ENCODE results near the gene SMAD3.

The SMAD3 gene

DNA sequence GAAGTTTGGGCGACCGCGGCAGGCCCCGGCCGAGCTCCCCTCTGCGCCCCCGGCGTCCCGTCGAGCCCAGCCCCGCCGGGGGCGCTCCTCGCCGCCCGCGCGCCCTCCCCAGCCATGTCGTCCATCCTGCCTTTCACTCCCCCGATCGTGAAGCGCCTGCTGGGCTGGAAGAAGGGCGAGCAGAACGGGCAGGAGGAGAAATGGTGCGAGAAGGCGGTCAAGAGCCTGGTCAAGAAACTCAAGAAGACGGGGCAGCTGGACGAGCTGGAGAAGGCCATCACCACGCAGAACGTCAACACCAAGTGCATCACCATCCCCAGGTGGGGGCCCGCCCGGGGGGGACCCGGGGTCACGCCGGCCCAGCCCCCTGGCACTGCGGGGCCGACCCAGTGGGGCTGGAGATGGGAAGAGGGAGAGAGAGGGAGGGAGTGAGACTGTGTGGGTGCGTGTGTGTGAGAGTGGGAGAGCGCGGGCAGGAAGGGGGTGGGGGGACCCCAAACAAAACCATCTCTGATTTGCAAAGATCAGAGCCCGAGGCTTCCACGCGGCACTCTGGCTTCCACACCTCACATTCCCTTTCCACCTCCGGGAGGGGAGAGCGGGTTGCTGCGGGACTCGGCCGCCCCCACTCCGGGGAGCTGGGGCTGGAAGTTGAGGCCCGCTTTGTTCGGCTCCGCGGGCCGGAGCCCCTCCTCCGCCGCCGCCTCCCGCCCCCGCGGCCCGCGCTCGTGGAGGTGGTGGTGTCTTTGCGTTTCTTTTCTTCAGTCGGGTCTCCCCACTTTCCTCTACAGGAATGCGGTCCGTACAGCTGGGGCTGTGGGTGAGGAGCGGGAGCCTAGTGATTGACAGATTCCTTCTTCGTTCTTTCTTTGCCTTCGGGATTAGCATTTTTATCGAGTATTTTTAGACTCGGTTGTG is 898 bp downstream of the SMAD3 start (continued):
- TF ChIP-seq, protein P1, sequence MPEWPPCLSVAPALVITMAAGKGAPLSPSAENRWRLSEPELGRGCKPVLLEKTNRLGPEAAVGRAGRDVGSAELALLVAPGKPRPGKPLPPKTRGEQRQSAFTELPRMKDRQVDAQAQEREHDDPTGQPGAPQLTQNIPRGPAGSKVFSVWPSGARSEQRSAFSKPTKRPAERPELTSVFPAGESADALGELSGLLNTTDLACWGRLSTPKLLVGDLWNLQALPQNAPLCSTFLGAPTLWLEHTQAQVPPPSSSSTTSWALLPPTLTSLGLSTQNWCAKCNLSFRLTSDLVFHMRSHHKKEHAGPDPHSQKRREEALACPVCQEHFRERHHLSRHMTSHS (tag by site-specific recombination; IDR thresholded peaks at IDR 0.05): no peak
- TF ChIP-seq SCRT2 (tag by site-specific recombination; IDR thresholded peaks at IDR 0.05) (no peak), KLF7 (tag by site-specific recombination; IDR thresholded peaks at IDR 0.05; ENCODE audit: borderline replicate concordance) (no peak), ZNF654 (tag by site-specific recombination; IDR thresholded peaks at IDR 0.05; ENCODE audit: low read depth) (no peak), ZNF157 (tag by site-specific recombination; IDR thresholded peaks at IDR 0.05) (no peak; the same call in 1 of the 2 replicates), ZNF707 (tag by site-specific recombination; IDR thresholded peaks at IDR 0.05) (no peak), ZNF350 (tag by site-specific recombination; IDR thresholded peaks at IDR 0.05) (no peak), ZNF501 (tag by site-specific recombination; IDR thresholded peaks at IDR 0.05) (peak; percentile 64; the same call in 1 of the 2 replicates), ZNF274 (IDR thresholded peaks at IDR 0.05; ENCODE audit: low read length) (no peak), ZNF274 (tag by site-specific recombination; IDR thresholded peaks at IDR 0.05; ENCODE audit: borderline replicate concordance) (no peak), ZNF610 (tag by site-specific recombination; IDR thresholded peaks at IDR 0.05; ENCODE audit: borderline replicate concordance) (no peak), ZNF175 (tag by site-specific recombination; IDR thresholded peaks at IDR 0.05) (no peak), ZNF24 (tag by site-specific recombination; IDR thresholded peaks at IDR 0.05) (no peak), BCL11B (tag by site-specific recombination; IDR thresholded peaks at IDR 0.05; ENCODE audit: low read depth) (peak; percentile 86; the same call in 1 of the 2 replicates), OVOL3 (tag by site-specific recombination; IDR thresholded peaks at IDR 0.05) (no peak), ZNF121 (tag by site-specific recombination; IDR thresholded peaks at IDR 0.05) (no peak), ZNF335 (tag by site-specific recombination; conservative IDR thresholded peaks at IDR 0.05) (peak; percentile 65), ZNF777 (tag by site-specific recombination; IDR thresholded peaks at IDR 0.05; ENCODE audit: borderline replicate concordance) (no peak), ZEB2 (tag by site-specific recombination; IDR thresholded peaks at IDR 0.05) (peak; percentile 74), ZFP37 (tag by site-specific recombination; IDR thresholded peaks at IDR 0.05) (peak; percentile 60; the same call in 1 of the 2 replicates), ZNF266 (tag by site-specific recombination; IDR thresholded peaks at IDR 0.05; ENCODE audit: low read depth) (no peak)
- TF ChIP-seq, protein P2, sequence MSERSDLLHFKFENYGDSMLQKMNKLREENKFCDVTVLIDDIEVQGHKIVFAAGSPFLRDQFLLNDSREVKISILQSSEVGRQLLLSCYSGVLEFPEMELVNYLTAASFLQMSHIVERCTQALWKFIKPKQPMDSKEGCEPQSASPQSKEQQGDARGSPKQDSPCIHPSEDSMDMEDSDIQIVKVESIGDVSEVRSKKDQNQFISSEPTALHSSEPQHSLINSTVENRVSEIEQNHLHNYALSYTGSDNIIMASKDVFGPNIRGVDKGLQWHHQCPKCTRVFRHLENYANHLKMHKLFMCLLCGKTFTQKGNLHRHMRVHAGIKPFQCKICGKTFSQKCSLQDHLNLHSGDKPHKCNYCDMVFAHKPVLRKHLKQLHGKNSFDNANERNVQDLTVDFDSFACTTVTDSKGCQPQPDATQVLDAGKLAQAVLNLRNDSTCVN (tag by site-specific recombination; optimal IDR thresholded peaks at IDR 0.05): peak; percentile 81
- TF ChIP-seq, protein P3, sequence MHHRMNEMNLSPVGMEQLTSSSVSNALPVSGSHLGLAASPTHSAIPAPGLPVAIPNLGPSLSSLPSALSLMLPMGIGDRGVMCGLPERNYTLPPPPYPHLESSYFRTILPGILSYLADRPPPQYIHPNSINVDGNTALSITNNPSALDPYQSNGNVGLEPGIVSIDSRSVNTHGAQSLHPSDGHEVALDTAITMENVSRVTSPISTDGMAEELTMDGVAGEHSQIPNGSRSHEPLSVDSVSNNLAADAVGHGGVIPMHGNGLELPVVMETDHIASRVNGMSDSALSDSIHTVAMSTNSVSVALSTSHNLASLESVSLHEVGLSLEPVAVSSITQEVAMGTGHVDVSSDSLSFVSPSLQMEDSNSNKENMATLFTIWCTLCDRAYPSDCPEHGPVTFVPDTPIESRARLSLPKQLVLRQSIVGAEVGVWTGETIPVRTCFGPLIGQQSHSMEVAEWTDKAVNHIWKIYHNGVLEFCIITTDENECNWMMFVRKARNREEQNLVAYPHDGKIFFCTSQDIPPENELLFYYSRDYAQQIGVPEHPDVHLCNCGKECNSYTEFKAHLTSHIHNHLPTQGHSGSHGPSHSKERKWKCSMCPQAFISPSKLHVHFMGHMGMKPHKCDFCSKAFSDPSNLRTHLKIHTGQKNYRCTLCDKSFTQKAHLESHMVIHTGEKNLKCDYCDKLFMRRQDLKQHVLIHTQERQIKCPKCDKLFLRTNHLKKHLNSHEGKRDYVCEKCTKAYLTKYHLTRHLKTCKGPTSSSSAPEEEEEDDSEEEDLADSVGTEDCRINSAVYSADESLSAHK (tag by site-specific recombination; IDR thresholded peaks at IDR 0.05): no peak
- TF ChIP-seq, protein P4, sequence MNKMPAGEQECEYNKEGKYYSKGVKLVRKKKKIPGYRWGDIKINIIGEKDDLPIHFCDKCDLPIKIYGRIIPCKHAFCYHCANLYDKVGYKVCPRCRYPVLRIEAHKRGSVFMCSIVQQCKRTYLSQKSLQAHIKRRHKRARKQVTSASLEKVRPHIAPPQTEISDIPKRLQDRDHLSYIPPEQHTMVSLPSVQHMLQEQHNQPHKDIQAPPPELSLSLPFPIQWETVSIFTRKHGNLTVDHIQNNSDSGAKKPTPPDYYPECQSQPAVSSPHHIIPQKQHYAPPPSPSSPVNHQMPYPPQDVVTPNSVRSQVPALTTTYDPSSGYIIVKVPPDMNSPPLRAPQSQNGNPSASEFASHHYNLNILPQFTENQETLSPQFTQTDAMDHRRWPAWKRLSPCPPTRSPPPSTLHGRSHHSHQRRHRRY (tag by site-specific recombination; IDR thresholded peaks at IDR 0.05): 0 out of 2 replicates have a peak, but pooled peaks have one; percentile 13
- TF ChIP-seq, protein P5, sequence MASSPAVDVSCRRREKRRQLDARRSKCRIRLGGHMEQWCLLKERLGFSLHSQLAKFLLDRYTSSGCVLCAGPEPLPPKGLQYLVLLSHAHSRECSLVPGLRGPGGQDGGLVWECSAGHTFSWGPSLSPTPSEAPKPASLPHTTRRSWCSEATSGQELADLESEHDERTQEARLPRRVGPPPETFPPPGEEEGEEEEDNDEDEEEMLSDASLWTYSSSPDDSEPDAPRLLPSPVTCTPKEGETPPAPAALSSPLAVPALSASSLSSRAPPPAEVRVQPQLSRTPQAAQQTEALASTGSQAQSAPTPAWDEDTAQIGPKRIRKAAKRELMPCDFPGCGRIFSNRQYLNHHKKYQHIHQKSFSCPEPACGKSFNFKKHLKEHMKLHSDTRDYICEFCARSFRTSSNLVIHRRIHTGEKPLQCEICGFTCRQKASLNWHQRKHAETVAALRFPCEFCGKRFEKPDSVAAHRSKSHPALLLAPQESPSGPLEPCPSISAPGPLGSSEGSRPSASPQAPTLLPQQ (tag by site-specific recombination; IDR thresholded peaks at IDR 0.05): peak; percentile 42; the same call in 1 of the 2 replicates
- TF ChIP-seq, protein P6, sequence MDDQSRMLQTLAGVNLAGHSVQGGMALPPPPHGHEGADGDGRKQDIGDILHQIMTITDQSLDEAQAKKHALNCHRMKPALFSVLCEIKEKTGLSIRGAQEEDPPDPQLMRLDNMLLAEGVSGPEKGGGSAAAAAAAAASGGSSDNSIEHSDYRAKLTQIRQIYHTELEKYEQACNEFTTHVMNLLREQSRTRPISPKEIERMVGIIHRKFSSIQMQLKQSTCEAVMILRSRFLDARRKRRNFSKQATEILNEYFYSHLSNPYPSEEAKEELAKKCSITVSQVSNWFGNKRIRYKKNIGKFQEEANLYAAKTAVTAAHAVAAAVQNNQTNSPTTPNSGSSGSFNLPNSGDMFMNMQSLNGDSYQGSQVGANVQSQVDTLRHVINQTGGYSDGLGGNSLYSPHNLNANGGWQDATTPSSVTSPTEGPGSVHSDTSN (CRISPR knock-in tag; IDR thresholded peaks at IDR 0.05): no peak
- TF ChIP-seq, protein P7, sequence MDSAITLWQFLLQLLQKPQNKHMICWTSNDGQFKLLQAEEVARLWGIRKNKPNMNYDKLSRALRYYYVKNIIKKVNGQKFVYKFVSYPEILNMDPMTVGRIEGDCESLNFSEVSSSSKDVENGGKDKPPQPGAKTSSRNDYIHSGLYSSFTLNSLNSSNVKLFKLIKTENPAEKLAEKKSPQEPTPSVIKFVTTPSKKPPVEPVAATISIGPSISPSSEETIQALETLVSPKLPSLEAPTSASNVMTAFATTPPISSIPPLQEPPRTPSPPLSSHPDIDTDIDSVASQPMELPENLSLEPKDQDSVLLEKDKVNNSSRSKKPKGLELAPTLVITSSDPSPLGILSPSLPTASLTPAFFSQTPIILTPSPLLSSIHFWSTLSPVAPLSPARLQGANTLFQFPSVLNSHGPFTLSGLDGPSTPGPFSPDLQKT (IDR thresholded peaks at IDR 0.05; ENCODE audit: borderline replicate concordance, low read depth, low read length): no peak
- TF ChIP-seq, protein P8, sequence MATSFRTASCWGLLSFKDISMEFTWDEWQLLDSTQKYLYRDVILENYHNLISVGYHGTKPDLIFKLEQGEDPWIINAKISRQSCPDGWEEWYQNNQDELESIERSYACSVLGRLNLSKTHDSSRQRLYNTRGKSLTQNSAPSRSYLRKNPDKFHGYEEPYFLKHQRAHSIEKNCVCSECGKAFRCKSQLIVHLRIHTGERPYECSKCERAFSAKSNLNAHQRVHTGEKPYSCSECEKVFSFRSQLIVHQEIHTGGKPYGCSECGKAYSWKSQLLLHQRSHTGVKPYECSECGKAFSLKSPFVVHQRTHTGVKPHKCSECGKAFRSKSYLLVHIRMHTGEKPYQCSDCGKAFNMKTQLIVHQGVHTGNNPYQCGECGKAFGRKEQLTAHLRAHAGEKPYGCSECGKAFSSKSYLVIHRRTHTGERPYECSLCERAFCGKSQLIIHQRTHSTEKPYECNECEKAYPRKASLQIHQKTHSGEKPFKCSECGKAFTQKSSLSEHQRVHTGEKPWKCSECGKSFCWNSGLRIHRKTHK (tag by site-specific recombination; IDR thresholded peaks at IDR 0.05): no peak
